Measurements from ENCODE around the gene PRKAG3. TPM values are rescaled to one million over a fixed set of nuclear protein-coding genes. Genes with fewer than 3 reads are reported as not detected.
"Not testable (repeated sequence)": the region's sequence is repeated elsewhere in the genome, so short reads cannot be mapped to it uniquely, and the experiment has no call there.

The PRKAG3 gene
- total and polyA plus RNA-seq, 4 donors: 0.01 TPM; not detected in 3

GRCh38 chr2:218776488-218776887, 55.1 kb downstream of the PRKAG3 start:
- Histone ChIP-seq H3K27ac (ENCODE audit: low read depth in 1 of 2, low read length in 1 of 2) (no peak overlapping the region), H3K27me3 (ENCODE audit: control insufficient read depth in 3 of 3, insufficient read depth in 3 of 3, low read length in 2 of 3) (no peaks in the 10 kb centered on the region), H3K9ac (ENCODE audit: insufficient read depth in 1 of 2, low read length in 2 of 2) (no peak overlapping the region), H3K9me3 (ENCODE audit: control insufficient read depth in 4 of 4, insufficient read depth in 3 of 4, low read length in 3 of 4) (peaks cover 0 to 2% (median 0%) of the 10 kb centered on the region in 4 donors), H3K4me3 (no peak overlapping the region), H3K4me1 (ENCODE audit: control insufficient read depth in 5 of 5, insufficient read depth in 5 of 5, low read length in 5 of 5) (peaks cover 0 to 8% (median 5%) of the 10 kb centered on the region in 5 donors), H3K36me3 (ENCODE audit: control insufficient read depth in 4 of 4, insufficient read depth in 4 of 4, low read length in 4 of 4) (peaks cover 0 to 2% (median 0%) of the 10 kb centered on the region in 4 donors)
- TF ChIP-seq CTCF (IDR thresholded peaks at IDR 0.05; ENCODE audit: control extremely low read depth, extremely low read depth): no peak
- WGBS, 2 donors: 91 to 100% methylated on average over 1 of the region's 1 CpG
- DNase-seq (no peak), ATAC-seq (ENCODE audit: insufficient read depth, low FRiP score) (no peak)

DNA sequence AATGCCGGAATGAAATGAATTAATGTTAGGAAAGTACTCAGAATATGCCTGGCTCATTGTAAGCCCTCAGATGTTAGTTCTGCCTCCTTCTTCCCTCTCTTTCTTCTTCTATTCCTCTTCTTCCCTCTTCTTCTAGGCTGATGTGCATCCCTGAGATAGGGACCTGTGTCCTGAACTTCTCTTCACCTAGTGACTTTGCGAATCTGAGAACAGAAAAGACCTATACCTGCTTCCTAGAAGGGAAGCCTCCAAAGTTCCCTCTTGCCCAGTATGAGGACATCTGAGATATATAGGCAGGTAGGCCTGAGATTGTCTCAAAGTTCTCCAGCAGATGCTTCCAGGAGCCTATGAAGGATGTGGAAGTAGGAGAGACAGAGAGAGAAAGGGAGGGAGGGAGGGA, 57.7 kb downstream of the PRKAG3 start:
- H3K9me3 ChIP-seq (ENCODE audit: control insufficient read depth in 4 of 4, insufficient read depth in 3 of 4, low read length in 3 of 4): peaks cover 0 to 2% (median 0%) of the 10 kb centered on the region in 4 donors
- no peak overlapping the region for H3K27ac ChIP-seq (ENCODE audit: low read depth in 1 of 2, low read length in 1 of 2)
- no peaks in the 10 kb centered on the region for H3K27me3 ChIP-seq (ENCODE audit: control insufficient read depth in 3 of 3, insufficient read depth in 3 of 3, low read length in 2 of 3)
- DNase-seq (no peak), ATAC-seq (ENCODE audit: insufficient read depth, low FRiP score) (no peak)
- H3K9ac ChIP-seq (ENCODE audit: insufficient read depth in 1 of 2, low read length in 2 of 2): no peak overlapping the region
- H3K36me3 ChIP-seq (ENCODE audit: control insufficient read depth in 4 of 4, insufficient read depth in 4 of 4, low read length in 4 of 4): peaks cover 0 to 2% (median 0%) of the 10 kb centered on the region in 4 donors
- 94 to 99% methylated on average over 2 of the region's 2 CpGs for WGBS, 2 donors
- no peak overlapping the region for H3K4me3 ChIP-seq
- TF ChIP-seq CTCF (IDR thresholded peaks at IDR 0.05; ENCODE audit: control extremely low read depth, extremely low read depth): no peak
- no peaks in the 10 kb centered on the region for H3K4me1 ChIP-seq (ENCODE audit: control insufficient read depth in 5 of 5, insufficient read depth in 5 of 5, low read length in 5 of 5)

- not testable (repeated sequence) for H3K27me3 ChIP-seq (ENCODE audit: control insufficient read depth in 3 of 3, insufficient read depth in 3 of 3, low read length in 2 of 3); H3K36me3 ChIP-seq (ENCODE audit: control insufficient read depth in 4 of 4, insufficient read depth in 4 of 4, low read length in 4 of 4); ATAC-seq (ENCODE audit: insufficient read depth, low FRiP score); H3K27ac ChIP-seq (ENCODE audit: low read depth in 1 of 2, low read length in 1 of 2); H3K9me3 ChIP-seq (ENCODE audit: control insufficient read depth in 4 of 4, insufficient read depth in 3 of 4, low read length in 3 of 4); H3K4me1 ChIP-seq (ENCODE audit: control insufficient read depth in 5 of 5, insufficient read depth in 5 of 5, low read length in 5 of 5); H3K4me3 ChIP-seq; H3K9ac ChIP-seq (ENCODE audit: insufficient read depth in 1 of 2, low read length in 2 of 2); DNase-seq
- WGBS, 2 donors: 89 to 95% methylated on average over 5 of the region's 5 CpGs
These were observed 58.8 kb downstream of the PRKAG3 start for GRCh38 chr2:218772759-218773158.

Other genes starting within 250 kb of the PRKAG3 start
- gene PLCD4, start 223.9 kb downstream of the PRKAG3 start, total RNA-seq: 1 to 10 TPM; 1.1 to 4.7 TPM
- under 1 TPM; 0.07 to 0.49 TPM for gene PLCD4, start 223.9 kb downstream of the PRKAG3 start, polyA plus RNA-seq
- 10 to 100 TPM; 17.2 to 29.4 TPM for gene ZNF142, start 172.2 kb downstream of the PRKAG3 start, total RNA-seq
- gene ZNF142, start 172.2 kb downstream of the PRKAG3 start, polyA plus RNA-seq: 1 to 10 TPM; 7.2 to 7.7 TPM
- 10 to 100 TPM; 21.4 to 45.2 TPM for gene BCS1L, start 172.1 kb downstream of the PRKAG3 start, total RNA-seq
- gene BCS1L, start 172.1 kb downstream of the PRKAG3 start, polyA plus RNA-seq: 10 to 100 TPM; 31.5 to 38.8 TPM
- gene RNF25, start 159.8 kb downstream of the PRKAG3 start, total RNA-seq: 10 to 100 TPM; 15.5 to 20.0 TPM
- 10 to 100 TPM; 20.0 to 34.4 TPM for gene RNF25, start 159.8 kb downstream of the PRKAG3 start, polyA plus RNA-seq
- gene STK36, start 159.7 kb downstream of the PRKAG3 start, total RNA-seq: 10 to 100 TPM; 39.7 to 70.6 TPM
- gene STK36, start 159.7 kb downstream of the PRKAG3 start, polyA plus RNA-seq: 10 to 100 TPM; 18.0 to 22.9 TPM
- gene TTLL4, start 121.0 kb downstream of the PRKAG3 start, total RNA-seq: 10 to 100 TPM; 25.1 to 30.5 TPM
- gene TTLL4, start 121.0 kb downstream of the PRKAG3 start, polyA plus RNA-seq: 10 to 100 TPM; 18.6 to 19.6 TPM
- 100 to 1,000 TPM in 1 of 2 donors, 10 to 100 TPM in 1; 38.3 to 110 TPM for gene CYP27A1, start 49.7 kb downstream of the PRKAG3 start, total RNA-seq
- gene CYP27A1, start 49.7 kb downstream of the PRKAG3 start, polyA plus RNA-seq: 10 to 100 TPM; 65.3 to 88.9 TPM
- under 1 TPM; 0.40 to 0.54 TPM for gene WNT6, start 28.0 kb upstream of the PRKAG3 start, total RNA-seq
- gene WNT6, start 28.0 kb upstream of the PRKAG3 start, polyA plus RNA-seq: under 1 TPM; 0.08 to 0.16 TPM
- gene WNT10A, start 49.0 kb upstream of the PRKAG3 start, total RNA-seq: under 1 TPM; 0.65 to 0.77 TPM
- gene WNT10A, start 49.0 kb upstream of the PRKAG3 start, polyA plus RNA-seq: under 1 TPM; 0.17 to 0.43 TPM
- under 1 TPM in 1 of 2 donors, not detected in 1; 0.17 TPM for gene CDK5R2, start 127.9 kb upstream of the PRKAG3 start, total RNA-seq
- gene CDK5R2, start 127.9 kb upstream of the PRKAG3 start, polyA plus RNA-seq: under 1 TPM; 0.03 to 0.08 TPM
- not detected for gene FEV, start 153.4 kb upstream of the PRKAG3 start, total RNA-seq
- gene FEV, start 153.4 kb upstream of the PRKAG3 start, polyA plus RNA-seq: not detected
- gene CRYBA2, start 161.6 kb upstream of the PRKAG3 start, total RNA-seq: not detected
- gene CRYBA2, start 161.6 kb upstream of the PRKAG3 start, polyA plus RNA-seq: under 1 TPM in 1 of 2 donors, not detected in 1; 0.08 TPM
- gene CFAP65, start 209.7 kb upstream of the PRKAG3 start, total RNA-seq: 10 to 100 TPM; 10.3 to 16.5 TPM
- 1 to 10 TPM; 3.9 to 5.8 TPM for gene CFAP65, start 209.7 kb upstream of the PRKAG3 start, polyA plus RNA-seq
- 1 to 10 TPM; 2.2 to 4.4 TPM for gene IHH, start 229.1 kb upstream of the PRKAG3 start, total RNA-seq
- 1 to 10 TPM in 1 of 2 donors, under 1 TPM in 1; 0.55 to 1.8 TPM for gene IHH, start 229.1 kb upstream of the PRKAG3 start, polyA plus RNA-seq